Astrocyte of the cerebellum (primary cell): ENCODE measurements around the gene SOX12.

Source experiments
- DNase-seq: peaks from one replicate; pipeline ENCODE4 v3.0.0-alpha.2; 2011; ENCODE audit warnings: low read depth
- H3K4me3 ChIP-seq: 2 replicates; pipeline ENCODE4 v1.5.1; 2011; ENCODE audit warnings: mild to moderate bottlenecking, low read depth, low read length, moderate library complexity
- CTCF ChIP-seq: IDR thresholded peaks from 2 replicates; pipeline ENCODE4 v1.5.1; 2012; ENCODE audit warnings: low read length, low read depth, moderate library complexity, mild to moderate bottlenecking; ENCODE audit errors: missing control alignments
- in situ Hi-C: cut with HindIII; loops from 2 replicates; pipeline ENCODE4 v1.10.0; 2017; ENCODE audit warnings: low sequenced_read_pairs

The SOX12 gene

GRCh38 chr20:325045-325888, at the start of gene SOX12:
TSS of gene SOX12 (plus strand) at chr20:325552. CDS start at chr20:325925, 373 bp downstream.
- in situ Hi-C loops = no loop called here
- peak; percentile 63 for DNase-seq
- TF ChIP-seq CTCF = no peak
- peak within 1 kb of the TSS; percentile 86 for H3K4me3 ChIP-seq

- no peak for TF ChIP-seq CTCF
- in situ Hi-C loops = no loop called here
- no peak for DNase-seq
- no peak overlapping the region for H3K4me3 ChIP-seq
Observed at GRCh38 chr20:275791-276190, 49.6 kb upstream of the SOX12 start.

- DNase-seq = no peak
- TF ChIP-seq CTCF = no peak
- in situ Hi-C loops = no loop called here
- H3K4me3 ChIP-seq = no peak overlapping the region
Observed at GRCh38 chr20:276620-277495, 48.5 kb upstream of the SOX12 start.

- no peak overlapping the region for H3K4me3 ChIP-seq
- no peak for DNase-seq
- in situ Hi-C loops = no loop called here
- no peak for TF ChIP-seq CTCF
Observed at GRCh38 chr20:277496-277781, 47.9 kb upstream of the SOX12 start.

GRCh38 chr20:278181-278580, 47.2 kb upstream of the SOX12 start:
- no peak overlapping the region for H3K4me3 ChIP-seq
- in situ Hi-C loops = no loop called here
- TF ChIP-seq CTCF = no peak
- DNase-seq = no peak

- H3K4me3 ChIP-seq = no peak overlapping the region
- no peak for DNase-seq
- in situ Hi-C loops = no loop called here
Observed at GRCh38 chr20:278607-279571, 46.5 kb upstream of the SOX12 start.

More at GRCh38 chr20:278607-279571, 46.5 kb upstream of the SOX12 start:
- TF ChIP-seq CTCF = no peak
